Measurements from ENCODE around the gene FOXO4.

Gene FOXO4

GRCh38 chrX:71100581-71101505, 5.2 kb downstream of the FOXO4 start:
- TF ChIP-seq TAF1 (IDR thresholded peaks at IDR 0.05; ENCODE audit: borderline replicate concordance, low read depth, low read length), result no peak
- no peak for TF ChIP-seq POLR2A (IDR thresholded peaks at IDR 0.05; ENCODE audit: low read depth, low read length)
- no peak for TF ChIP-seq POLR2AphosphoS5 (IDR thresholded peaks at IDR 0.05; ENCODE audit: low read depth, low read length)
- no peak for FAIRE-seq
- no peak for DNase-seq (ENCODE audit: insufficient read length)

GRCh38 chrX:71102292-71102691, 6.6 kb downstream of the FOXO4 start:
- TF ChIP-seq TAF1 (IDR thresholded peaks at IDR 0.05; ENCODE audit: borderline replicate concordance, low read depth, low read length) (no peak), POLR2AphosphoS5 (IDR thresholded peaks at IDR 0.05; ENCODE audit: low read depth, low read length) (no peak), POLR2A (IDR thresholded peaks at IDR 0.05; ENCODE audit: low read depth, low read length) (no peak)
- DNase-seq (ENCODE audit: insufficient read length) (no peak), FAIRE-seq (no peak)

GRCh38 chrX:71103110-71103983, 7.7 kb downstream of the FOXO4 start:
- DNase-seq (ENCODE audit: insufficient read length) (no peak), FAIRE-seq (peak; percentile 36)
- TF ChIP-seq POLR2AphosphoS5 (IDR thresholded peaks at IDR 0.05; ENCODE audit: low read depth, low read length), result no peak
- TF ChIP-seq POLR2A (IDR thresholded peaks at IDR 0.05; ENCODE audit: low read depth, low read length), result no peak
- TF ChIP-seq TAF1 (IDR thresholded peaks at IDR 0.05; ENCODE audit: borderline replicate concordance, low read depth, low read length), result no peak

- TF ChIP-seq POLR2A (IDR thresholded peaks at IDR 0.05; ENCODE audit: low read depth, low read length), result no peak
- TF ChIP-seq POLR2AphosphoS5 (IDR thresholded peaks at IDR 0.05; ENCODE audit: low read depth, low read length), result no peak
- no peak for TF ChIP-seq TAF1 (IDR thresholded peaks at IDR 0.05; ENCODE audit: borderline replicate concordance, low read depth, low read length)
- FAIRE-seq, result no peak
These were observed 10.0 kb downstream of the FOXO4 start for GRCh38 chrX:71105628-71106027.

DNA sequence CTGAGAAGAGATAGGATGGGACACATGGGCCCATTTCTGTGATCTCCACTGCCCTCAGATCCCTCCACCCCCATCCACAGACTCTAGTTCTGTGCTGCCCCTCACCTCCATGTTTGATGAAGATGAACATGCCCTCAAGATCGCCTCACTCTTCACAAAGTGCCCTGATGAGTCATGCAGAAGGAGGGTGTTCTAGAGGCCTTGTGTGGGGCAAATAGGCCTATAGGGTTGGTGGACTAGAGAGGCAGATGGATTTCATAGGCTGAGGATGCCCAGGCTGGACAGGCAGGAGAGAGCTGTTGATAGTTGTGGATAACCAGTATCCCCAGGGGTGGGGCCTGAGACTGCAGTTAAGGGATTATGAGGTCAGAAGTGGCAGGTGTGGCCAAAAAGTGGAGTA, 10.8 kb downstream of the FOXO4 start, which contains the start of gene CXorf65:
TSS of gene CXorf65 (minus strand) at position 314 of the 400 bp plus-strand sequence. CDS start at position 130, 184 bp downstream.
- no peak for DNase-seq (ENCODE audit: insufficient read length)
- FAIRE-seq, result no peak
- TF ChIP-seq TAF1 (IDR thresholded peaks at IDR 0.05; ENCODE audit: borderline replicate concordance, low read depth, low read length) (no peak), POLR2AphosphoS5 (IDR thresholded peaks at IDR 0.05; ENCODE audit: low read depth, low read length) (no peak), POLR2A (IDR thresholded peaks at IDR 0.05; ENCODE audit: low read depth, low read length) (no peak)

More at GRCh38 chrX:71105628-71106027, 10.0 kb downstream of the FOXO4 start:
- no peak for DNase-seq (ENCODE audit: insufficient read length)

GRCh38 chrX:71107245-71107644, 11.6 kb downstream of the FOXO4 start:
- TF ChIP-seq POLR2AphosphoS5 (IDR thresholded peaks at IDR 0.05; ENCODE audit: low read depth, low read length) (no peak), TAF1 (IDR thresholded peaks at IDR 0.05; ENCODE audit: borderline replicate concordance, low read depth, low read length) (no peak), POLR2A (IDR thresholded peaks at IDR 0.05; ENCODE audit: low read depth, low read length) (no peak)
- FAIRE-seq (no peak), DNase-seq (ENCODE audit: insufficient read length) (no peak)

- no peak for TF ChIP-seq TAF1 (IDR thresholded peaks at IDR 0.05; ENCODE audit: borderline replicate concordance, low read depth, low read length)
- no peak for TF ChIP-seq POLR2A (IDR thresholded peaks at IDR 0.05; ENCODE audit: low read depth, low read length)
- TF ChIP-seq POLR2AphosphoS5 (IDR thresholded peaks at IDR 0.05; ENCODE audit: low read depth, low read length), result no peak
- FAIRE-seq (no peak), DNase-seq (ENCODE audit: insufficient read length) (no peak)
These were observed 12.2 kb downstream of the FOXO4 start for GRCh38 chrX:71107762-71108360.

- TF ChIP-seq POLR2AphosphoS5 (IDR thresholded peaks at IDR 0.05; ENCODE audit: low read depth, low read length), result no peak
- no peak for TF ChIP-seq TAF1 (IDR thresholded peaks at IDR 0.05; ENCODE audit: borderline replicate concordance, low read depth, low read length)
- no peak for TF ChIP-seq POLR2A (IDR thresholded peaks at IDR 0.05; ENCODE audit: low read depth, low read length)
- DNase-seq (ENCODE audit: insufficient read length), result no peak
- FAIRE-seq, result peak; percentile 14
These were observed 13.4 kb downstream of the FOXO4 start for GRCh38 chrX:71109051-71109450.

DNA sequence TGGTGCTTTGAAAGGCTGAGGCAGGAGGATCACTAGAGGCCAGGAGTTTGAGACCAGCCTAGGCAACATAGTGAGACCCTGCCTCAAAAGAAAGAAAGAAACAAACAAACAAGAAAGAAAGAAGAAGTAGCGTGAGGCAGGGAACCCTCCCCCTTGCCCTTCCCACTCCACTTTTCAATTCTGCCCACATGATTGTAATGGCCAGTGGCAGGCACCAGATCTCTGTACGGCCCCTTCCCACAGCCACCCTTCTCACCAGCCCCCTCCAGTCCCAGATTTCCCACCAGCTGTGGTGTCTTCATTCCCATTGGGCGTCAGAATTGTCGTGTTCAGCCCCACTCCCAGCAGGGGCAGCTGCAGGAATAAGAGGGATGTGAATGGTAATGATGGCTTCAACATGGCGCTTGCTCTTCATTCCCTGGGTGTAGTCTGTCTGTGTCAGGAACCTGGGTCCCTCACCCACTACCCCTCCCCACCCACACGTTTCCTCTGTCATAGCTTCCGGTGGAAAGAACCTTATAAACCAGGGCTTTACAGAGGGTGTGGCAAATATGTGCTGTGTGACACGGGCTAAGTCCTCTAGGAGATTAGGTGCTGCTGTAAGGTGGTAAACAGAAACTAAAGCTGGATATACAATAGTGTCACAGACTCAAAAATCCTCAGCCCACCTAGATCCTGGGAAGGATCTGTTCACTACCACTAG, 15.6 kb downstream of the FOXO4 start, which contains the start of gene IL2RG:
TSS of gene IL2RG (minus strand) at position 437 of the 703 bp plus-strand sequence. CDS start at position 399, 38 bp downstream.
- TF ChIP-seq POLR2A (IDR thresholded peaks at IDR 0.05; ENCODE audit: low read depth, low read length) (peak; percentile 87), TAF1 (IDR thresholded peaks at IDR 0.05; ENCODE audit: borderline replicate concordance, low read depth, low read length) (peak; percentile 59; the same call in 1 of the 2 replicates), POLR2AphosphoS5 (IDR thresholded peaks at IDR 0.05; ENCODE audit: low read depth, low read length) (peak; percentile 95)
- DNase-seq (ENCODE audit: insufficient read length) (peak; percentile 60), FAIRE-seq (peak; percentile 98)

DNA sequence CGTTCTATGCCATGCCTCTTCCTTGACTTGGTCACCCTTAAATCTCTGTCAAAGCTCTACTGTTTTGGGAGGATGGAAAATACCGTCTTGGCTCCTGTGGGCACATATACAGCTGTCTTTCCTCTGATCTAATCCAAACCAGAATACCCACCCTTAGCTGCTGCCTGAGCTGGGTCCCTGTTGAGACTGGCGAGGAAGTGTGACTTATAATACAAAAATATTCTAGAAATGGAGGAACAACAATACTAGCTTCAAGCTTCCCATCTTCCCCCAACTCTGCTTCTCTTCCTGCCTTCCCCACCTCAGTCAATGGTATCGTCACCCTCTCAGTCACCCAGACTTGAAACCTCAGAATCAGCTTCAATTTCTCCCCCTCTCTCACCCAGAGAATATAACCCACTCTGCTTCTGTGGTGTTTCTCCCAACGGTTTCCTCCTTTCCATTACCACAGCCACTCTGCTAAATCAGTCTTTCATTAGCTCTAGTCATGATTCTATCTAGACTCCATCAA, 16.3 kb downstream of the FOXO4 start:
- FAIRE-seq, result no peak
- TF ChIP-seq POLR2A (IDR thresholded peaks at IDR 0.05; ENCODE audit: low read depth, low read length) (no peak), TAF1 (IDR thresholded peaks at IDR 0.05; ENCODE audit: borderline replicate concordance, low read depth, low read length) (no peak), POLR2AphosphoS5 (IDR thresholded peaks at IDR 0.05; ENCODE audit: low read depth, low read length) (no peak)
- DNase-seq (ENCODE audit: insufficient read length), result no peak
